Thyroid gland (tissue), 4 donors: ENCODE data around the gene NACA2.
"Not testable (repeated sequence)": the region's sequence is repeated elsewhere in the genome, so short reads cannot be mapped to it uniquely, and the experiment has no call there.

Experiments
- CTCF ChIP-seq, 6 experiments: fragments of 200-600 bp in 3 of 6; fragments of 450-650 bp in 3 of 6; sonication (generic) in 3 of 6; IDR thresholded peaks; one replicate each; pipeline ENCODE4 v1.5.1; 2016 to 2019; ENCODE audit warnings: antibody characterized with exemption in 6 of 6, mild to moderate bottlenecking in 2 of 6, inconsistent platforms in 1 of 6, moderate library complexity in 1 of 6
- POLR2A ChIP-seq, 2 donors: fragments of 450-650 bp; IDR thresholded peaks; one replicate each; pipeline ENCODE4 v1.6.1; 2017; ENCODE audit warnings: antibody characterized with exemption in 2 of 2, mild to moderate bottlenecking in 2 of 2, moderate library complexity in 1 of 2

GRCh38 chr17:61586622-61587021 lies 4.4 kb downstream of the NACA2 start:
- not testable (repeated sequence) for TF ChIP-seq CTCF, POLR2A (IDR thresholded peaks at IDR 0.05)
